Natural killer cell (primary cell): ENCODE measurements around the gene SSMEM1. TPM values are rescaled to one million over a fixed set of nuclear protein-coding genes. Genes with fewer than 3 reads are reported as not detected.

ENCODE experiments used
- ATAC-seq, 3 donors: fragments of 150-1000 bp in 2 of 3; fragments of 200-7000 bp in 1 of 3; cut with Tn5 transposase; 1 replicate in 1 of 3; 2 replicates in 2 of 3; pipeline ENCODE4 v1.10.0; 2021; ENCODE audit warnings: mild to moderate bottlenecking in 2 of 3, moderate library complexity in 2 of 3
- DNase-seq, 2 donors: peaks; one replicate each; pipeline versions ENCODE4 v3.0.0 to v3.0.0-alpha.2; 2013 to 2021; ENCODE audit warnings: mixed read lengths in 1 of 2
- H3K27ac ChIP-seq: one replicate; pipeline ENCODE4 v1.5.1; 2013; ENCODE audit warnings: mild to moderate bottlenecking, low read length
- H3K27me3 ChIP-seq: one replicate; pipeline ENCODE4 v1.6.1; 2013; ENCODE audit warnings: low read length; ENCODE audit not compliant: control insufficient read depth, insufficient read depth
- H3K36me3 ChIP-seq: one replicate; pipeline ENCODE4 v1.6.1; 2013; ENCODE audit warnings: low read length; ENCODE audit not compliant: control insufficient read depth, insufficient read depth
- H3K4me1 ChIP-seq: one replicate; pipeline ENCODE4 v1.6.1; 2013; ENCODE audit warnings: low read length; ENCODE audit not compliant: control insufficient read depth, insufficient read depth
- H3K4me3 ChIP-seq: one replicate; pipeline ENCODE4 v1.5.1; 2013; ENCODE audit warnings: low read length
- H3K9me3 ChIP-seq: one replicate; pipeline ENCODE4 v1.6.1; 2013; ENCODE audit warnings: low read length; ENCODE audit not compliant: control insufficient read depth, insufficient read depth
- H3K27ac Mint-ChIP-seq, 2 donors: one replicate each; pipeline ENCODE4 v1.8.0; 2022; ENCODE audit warnings: mild to moderate bottlenecking in 2 of 2, mixed read lengths in 2 of 2, moderate library complexity in 1 of 2
- H3K27me3 Mint-ChIP-seq, 2 donors: one replicate each; pipeline ENCODE4 v1.8.0; 2022; ENCODE audit warnings: low read depth in 2 of 2, mixed read lengths in 2 of 2
- H3K36me3 Mint-ChIP-seq: one replicate; pipeline ENCODE4 v1.8.0; 2022; ENCODE audit warnings: mixed read lengths
- H3K4me1 Mint-ChIP-seq, 2 donors: one replicate each; pipeline ENCODE4 v1.8.0; 2022; ENCODE audit warnings: mixed read lengths in 2 of 2
- H3K4me3 Mint-ChIP-seq: one replicate; pipeline ENCODE4 v1.8.0; 2022; ENCODE audit warnings: mild to moderate bottlenecking, moderate library complexity, mixed read lengths
- H3K9me3 Mint-ChIP-seq, 2 donors: one replicate each; pipeline ENCODE4 v1.8.0; 2022; ENCODE audit warnings: mixed read lengths in 2 of 2
- CTCF ChIP-seq: fragments of 200-600 bp; IDR thresholded peaks from one replicate; pipeline ENCODE4 v1.8.0; 2022; ENCODE audit warnings: antibody characterized with exemption
- WGBS: methylation state at CpG from one replicate; pipeline ENCODE4 v1.1.7; 2013; ENCODE audit warnings: missing lambda C conversion rate; ENCODE audit not compliant: insufficient coverage; 5-methylcytosine and 5-hydroxymethylcytosine counted together
- intact Hi-C: fragments of 100-400 bp; cut with micrococcal nuclease; formaldehyde crosslinking; loops from one replicate; pipeline ENCODE4 v1.14.2; 2022
- total RNA-seq, 4 donors: library from RNA; stranded (reverse); fragments of 120-200 nt in 1 of 4; gene quantifications; one replicate each; pipeline versions ENCODE4 v1.2.3 to v1.2.4, GENCODE V29; 2013 to 2022

Gene SSMEM1
- total RNA-seq, 3 donors from 2014 or later (not counting 1 experiment from before 2014, with no cell fraction given), result not detected

GRCh38 chr7:130205084-130205947, 2.3 kb upstream of the SSMEM1 start, which contains the start of gene TMEM209:
Gene TMEM209 (minus strand): TSS chr7:130205406. CDS start chr7:130205375, 31 bp downstream.
- peak; percentile 94 to 97 (median 97) for ATAC-seq
- Histone ChIP-seq H3K27ac (peak within 1 kb of the TSS; percentile 84), H3K36me3 (peaks cover 18% of the 10 kb centered on the region), H3K27me3 (no peaks in the 10 kb centered on the region), H3K4me1 (peaks cover 9% of the 10 kb centered on the region), H3K9me3 (no peaks in the 10 kb centered on the region), H3K4me3 (peak within 1 kb of the TSS; percentile 86)
- DNase-seq, result peak; percentile 87 to 98
- H3K36me3 Mint-ChIP-seq, result peaks cover 22% of the 10 kb centered on the region
- no peaks in the 10 kb centered on the region for H3K27me3 Mint-ChIP-seq
- H3K27ac Mint-ChIP-seq, result peak within 1 kb of the TSS; percentile 98 to 99
- no peaks in the 10 kb centered on the region for H3K9me3 Mint-ChIP-seq
- WGBS, result 12% methylated on average over 44 of the region's 44 CpGs
- TF ChIP-seq CTCF, result no peak
- H3K4me1 Mint-ChIP-seq, result peaks cover 20 to 22% of the 10 kb centered on the region in 2 donors
- H3K4me3 Mint-ChIP-seq, result peak within 1 kb of the TSS; percentile 100
- intact Hi-C loops, result loop anchor here (5.0 kb wide), 1 partner anchor 133 kb away; the partner anchor contains the start of gene KLHDC10

GRCh38 chr7:130207033-130207432, 627 bp upstream of the SSMEM1 start:
- Histone ChIP-seq H3K27ac (no peak overlapping the region), H3K4me3 (no peak overlapping the region), H3K4me1 (peaks cover 9% of the 10 kb centered on the region), H3K27me3 (no peaks in the 10 kb centered on the region), H3K36me3 (peaks cover 6% of the 10 kb centered on the region), H3K9me3 (no peaks in the 10 kb centered on the region)
- 98% methylated on average over 4 of the region's 5 CpGs for WGBS
- DNase-seq (peak in 1 of 2 donors; percentile 5), ATAC-seq (no peak)
- peaks cover 14 to 20% of the 10 kb centered on the region in 2 donors for H3K4me1 Mint-ChIP-seq
- intact Hi-C loops, result loop anchor here (5.0 kb wide), 1 partner anchor 135 kb away; the partner anchor contains the start of gene KLHDC10
- peaks cover 0 to 5% of the 10 kb centered on the region in 2 donors for H3K27me3 Mint-ChIP-seq
- TF ChIP-seq CTCF, result no peak
- H3K9me3 Mint-ChIP-seq, result no peaks in the 10 kb centered on the region
- no peak overlapping the region for H3K27ac Mint-ChIP-seq
- peaks cover 11% of the 10 kb centered on the region for H3K36me3 Mint-ChIP-seq
- H3K4me3 Mint-ChIP-seq, result peak overlapping the region; percentile 49

- peaks cover 2 to 10% of the 10 kb centered on the region in 2 donors for H3K27me3 Mint-ChIP-seq
Observed at GRCh38 chr7:130208516-130208915, 856 bp downstream of the SSMEM1 start.

More at GRCh38 chr7:130208516-130208915, 856 bp downstream of the SSMEM1 start:
- DNase-seq, result no peak
- Mint-ChIP-seq H3K9me3 (no peaks in the 10 kb centered on the region), H3K4me3 (no peak overlapping the region), H3K4me1 (peaks cover 14% of the 10 kb centered on the region in 2 donors), H3K27ac (no peak overlapping the region), H3K36me3 (peaks cover 7% of the 10 kb centered on the region)
- Histone ChIP-seq H3K36me3 (no peaks in the 10 kb centered on the region), H3K27ac (no peak overlapping the region), H3K27me3 (no peaks in the 10 kb centered on the region), H3K4me3 (no peak overlapping the region), H3K9me3 (no peaks in the 10 kb centered on the region), H3K4me1 (peaks cover 9% of the 10 kb centered on the region)
- ATAC-seq, result no peak
- 89% methylated on average over 1 of the region's 2 CpGs for WGBS
- intact Hi-C loops, result loop anchor here (5.0 kb wide), 1 partner anchor 136 kb away; the partner anchor contains the start of gene KLHDC10
- no peak for TF ChIP-seq CTCF
